Measurements from ENCODE around the gene SSTR3.

SSTR3 gene

GRCh38 chr22:37163096-37163489, 49.2 kb downstream of the SSTR3 start:
- H3K27me3 ChIP-seq (ENCODE audit: low read length) = no peaks in the 10 kb centered on the region
- H3K27ac ChIP-seq (ENCODE audit: low read depth, low read length) = no peak overlapping the region
- no peaks in the 10 kb centered on the region for H3K79me2 ChIP-seq (ENCODE audit: insufficient read depth, low read length)
- H2AFZ ChIP-seq (ENCODE audit: low read depth, low read length, severe bottlenecking) = no peak overlapping the region
- peaks cover 9% of the 10 kb centered on the region; the same call in 1 of the 2 replicates for H3K9me3 ChIP-seq (ENCODE audit: insufficient read depth, low read length)
- no peak overlapping the region for H3K4me3 ChIP-seq (ENCODE audit: insufficient read depth, low read length, poor library complexity, severe bottlenecking)
- no peak overlapping the region for H3K4me2 ChIP-seq (ENCODE audit: low read depth, low read length, poor library complexity, severe bottlenecking)
- no peak overlapping the region for H3K9ac ChIP-seq (ENCODE audit: low read length)
- no peaks in the 10 kb centered on the region for H3K36me3 ChIP-seq (ENCODE audit: low read length)
- no peaks in the 10 kb centered on the region for H3K9me2 ChIP-seq (replicated peaks; ENCODE audit: insufficient read depth, low read length)
- H4K20me1 ChIP-seq (ENCODE audit: low read depth, low read length) = no peaks in the 10 kb centered on the region
- H3F3A ChIP-seq (ENCODE audit: insufficient read depth) = no peaks in the 10 kb centered on the region
- TF ChIP-seq CTCF (IDR thresholded peaks at IDR 0.05; ENCODE audit: insufficient read depth, low read length, poor library complexity, severe bottlenecking) (no peak), EZH2phosphoT487 (conservative IDR thresholded peaks at IDR 0.05; ENCODE audit: low read length) (no peak)

- H3K36me3 ChIP-seq (ENCODE audit: low read length) = no peaks in the 10 kb centered on the region
- H4K20me1 ChIP-seq (ENCODE audit: low read depth, low read length) = no peaks in the 10 kb centered on the region
- no peaks in the 10 kb centered on the region for H3K9me2 ChIP-seq (replicated peaks; ENCODE audit: insufficient read depth, low read length)
- TF ChIP-seq EZH2phosphoT487 (conservative IDR thresholded peaks at IDR 0.05; ENCODE audit: low read length) = no peak
- no peak for TF ChIP-seq CTCF (IDR thresholded peaks at IDR 0.05; ENCODE audit: insufficient read depth, low read length, poor library complexity, severe bottlenecking)
- H3K4me3 ChIP-seq (ENCODE audit: insufficient read depth, low read length, poor library complexity, severe bottlenecking) = no peak overlapping the region
- H3K27me3 ChIP-seq (ENCODE audit: low read length) = no peaks in the 10 kb centered on the region
- no peak overlapping the region for H3K27ac ChIP-seq (ENCODE audit: low read depth, low read length)
- H3K9me3 ChIP-seq (ENCODE audit: insufficient read depth, low read length) = peaks cover 9% of the 10 kb centered on the region; the same call in 1 of the 2 replicates
- H2AFZ ChIP-seq (ENCODE audit: low read depth, low read length, severe bottlenecking) = no peak overlapping the region
- H3F3A ChIP-seq (ENCODE audit: insufficient read depth) = no peaks in the 10 kb centered on the region
- no peaks in the 10 kb centered on the region for H3K79me2 ChIP-seq (ENCODE audit: insufficient read depth, low read length)
- H3K4me2 ChIP-seq (ENCODE audit: low read depth, low read length, poor library complexity, severe bottlenecking) = no peak overlapping the region
- no peak overlapping the region for H3K9ac ChIP-seq (ENCODE audit: low read length)
Measured at GRCh38 chr22:37162221-37163095, 49.8 kb downstream of the SSTR3 start.

- no peak for TF ChIP-seq CTCF (IDR thresholded peaks at IDR 0.05; ENCODE audit: insufficient read depth, low read length, poor library complexity, severe bottlenecking)
- no peak for TF ChIP-seq EZH2phosphoT487 (conservative IDR thresholded peaks at IDR 0.05; ENCODE audit: low read length)
- Histone ChIP-seq H3K36me3 (ENCODE audit: low read length) (no peaks in the 10 kb centered on the region), H4K20me1 (ENCODE audit: low read depth, low read length) (no peaks in the 10 kb centered on the region), H3K9me2 (replicated peaks; ENCODE audit: insufficient read depth, low read length) (no peaks in the 10 kb centered on the region), H3K4me2 (ENCODE audit: low read depth, low read length, poor library complexity, severe bottlenecking) (no peak overlapping the region), H3K79me2 (ENCODE audit: insufficient read depth, low read length) (no peaks in the 10 kb centered on the region), H3F3A (ENCODE audit: insufficient read depth) (no peaks in the 10 kb centered on the region), H3K9ac (ENCODE audit: low read length) (no peak overlapping the region), H3K27me3 (ENCODE audit: low read length) (no peaks in the 10 kb centered on the region), H3K4me3 (ENCODE audit: insufficient read depth, low read length, poor library complexity, severe bottlenecking) (no peak overlapping the region), H3K27ac (ENCODE audit: low read depth, low read length) (no peak overlapping the region), H2AFZ (ENCODE audit: low read depth, low read length, severe bottlenecking) (no peak overlapping the region), H3K9me3 (ENCODE audit: insufficient read depth, low read length) (peaks cover 9% of the 10 kb centered on the region; the same call in 1 of the 2 replicates)
Measured at GRCh38 chr22:37161443-37161842, 50.8 kb downstream of the SSTR3 start.
